Prostate gland (tissue), 2 donors: ENCODE data around the gene CASP8AP2.

Experiments
- CTCF ChIP-seq, 4 experiments: fragments of 200-600 bp in 2 of 4; fragments of 450-650 bp in 2 of 4; sonication (generic) in 2 of 4; IDR thresholded peaks; 1 replicate in 3 of 4; 2 replicates in 1 of 4; pipeline ENCODE4 v1.5.1; 2016 to 2019; ENCODE audit warnings: antibody characterized with exemption in 4 of 4, mild to moderate bottlenecking in 2 of 4, moderate library complexity in 2 of 4
- POLR2A ChIP-seq: fragments of 450-650 bp; IDR thresholded peaks from one replicate; pipeline ENCODE4 v1.6.1; 2016; ENCODE audit warnings: antibody characterized with exemption, mild to moderate bottlenecking
- POLR2AphosphoS5 ChIP-seq: sonication (generic); formaldehyde crosslinking; IDR thresholded peaks from one replicate; pipeline ENCODE4 v1.6.1; 2017; ENCODE audit warnings: antibody characterized with exemption

- no peak for TF ChIP-seq CTCF (IDR thresholded peaks at IDR 0.05)
- no peak for TF ChIP-seq POLR2A
- no peak for TF ChIP-seq POLR2AphosphoS5
Observed at GRCh38 chr6:89797317-89797716, 32.4 kb upstream of the CASP8AP2 start.
